ENCODE results near the gene EOMES.

Gene EOMES

GRCh38 chr3:27726240-27726639 is 4.1 kb upstream of the EOMES start:
- Mint-ChIP-seq H3K9me3 (no peaks in the 10 kb centered on the region), H3K4me1 (ENCODE audit: low read depth) (peaks cover 61% of the 10 kb centered on the region), H3K27me3 (peaks cover 85% of the 10 kb centered on the region), H3K27ac (no peak overlapping the region), H3K36me3 (ENCODE audit: low read depth) (no peaks in the 10 kb centered on the region), H3K4me3 (no peak overlapping the region)

- H3K4me1 Mint-ChIP-seq (ENCODE audit: low read depth) = peaks cover 55% of the 10 kb centered on the region
- H3K27ac Mint-ChIP-seq = peak overlapping the region; percentile 27
- no peaks in the 10 kb centered on the region for H3K9me3 Mint-ChIP-seq
- no peaks in the 10 kb centered on the region for H3K36me3 Mint-ChIP-seq (ENCODE audit: low read depth)
- peaks cover 84% of the 10 kb centered on the region for H3K27me3 Mint-ChIP-seq
- H3K4me3 Mint-ChIP-seq = peak overlapping the region; percentile 82
These were observed 2.5 kb upstream of the EOMES start for GRCh38 chr3:27724459-27725197.

- peak overlapping the region; percentile 82 for H3K4me3 Mint-ChIP-seq
- H3K9me3 Mint-ChIP-seq = no peaks in the 10 kb centered on the region
- H3K27me3 Mint-ChIP-seq = peaks cover 84% of the 10 kb centered on the region
- H3K4me1 Mint-ChIP-seq (ENCODE audit: low read depth) = peaks cover 48% of the 10 kb centered on the region
- peak overlapping the region; percentile 27 for H3K27ac Mint-ChIP-seq
- H3K36me3 Mint-ChIP-seq (ENCODE audit: low read depth) = no peaks in the 10 kb centered on the region
These were observed 1.8 kb upstream of the EOMES start for GRCh38 chr3:27723815-27724458.

- Mint-ChIP-seq H3K36me3 (ENCODE audit: low read depth) (no peaks in the 10 kb centered on the region), H3K27me3 (peaks cover 84% of the 10 kb centered on the region), H3K27ac (peak overlapping the region; percentile 53), H3K4me1 (ENCODE audit: low read depth) (peaks cover 44% of the 10 kb centered on the region), H3K9me3 (no peaks in the 10 kb centered on the region), H3K4me3 (peak overlapping the region; percentile 82)
These were observed 1.3 kb upstream of the EOMES start for GRCh38 chr3:27723456-27723814.

- H3K36me3 Mint-ChIP-seq (ENCODE audit: low read depth) = no peaks in the 10 kb centered on the region
- peak overlapping the region; percentile 67 for H3K27ac Mint-ChIP-seq
- no peaks in the 10 kb centered on the region for H3K9me3 Mint-ChIP-seq
- H3K27me3 Mint-ChIP-seq = peaks cover 84% of the 10 kb centered on the region
- H3K4me3 Mint-ChIP-seq = peak overlapping the region; percentile 82
- peaks cover 44% of the 10 kb centered on the region for H3K4me1 Mint-ChIP-seq (ENCODE audit: low read depth)
These were observed 900 bp upstream of the EOMES start for GRCh38 chr3:27723001-27723445.

- H3K4me1 Mint-ChIP-seq (ENCODE audit: low read depth) = peaks cover 43% of the 10 kb centered on the region
- peak overlapping the region; percentile 52 for H3K27ac Mint-ChIP-seq
- no peaks in the 10 kb centered on the region for H3K9me3 Mint-ChIP-seq
- peaks cover 81% of the 10 kb centered on the region for H3K27me3 Mint-ChIP-seq
- H3K36me3 Mint-ChIP-seq (ENCODE audit: low read depth) = peaks cover 6% of the 10 kb centered on the region
- peak overlapping the region; percentile 80 for H3K4me3 Mint-ChIP-seq
These were observed 1.0 kb downstream of the EOMES start for GRCh38 chr3:27720899-27721716.

- H3K4me1 Mint-ChIP-seq (ENCODE audit: low read depth) = peaks cover 50% of the 10 kb centered on the region
- peaks cover 6% of the 10 kb centered on the region for H3K36me3 Mint-ChIP-seq (ENCODE audit: low read depth)
- no peaks in the 10 kb centered on the region for H3K9me3 Mint-ChIP-seq
- peak overlapping the region; percentile 71 for H3K27ac Mint-ChIP-seq
- peaks cover 79% of the 10 kb centered on the region for H3K27me3 Mint-ChIP-seq
- peak overlapping the region; percentile 80 for H3K4me3 Mint-ChIP-seq
These were observed 2.7 kb downstream of the EOMES start for GRCh38 chr3:27719314-27720003.

- H3K9me3 Mint-ChIP-seq = no peaks in the 10 kb centered on the region
- peak overlapping the region; percentile 13 for H3K27ac Mint-ChIP-seq
- peak overlapping the region; percentile 80 for H3K4me3 Mint-ChIP-seq
- H3K4me1 Mint-ChIP-seq (ENCODE audit: low read depth) = peaks cover 50% of the 10 kb centered on the region
- peaks cover 79% of the 10 kb centered on the region for H3K27me3 Mint-ChIP-seq
- peaks cover 6% of the 10 kb centered on the region for H3K36me3 Mint-ChIP-seq (ENCODE audit: low read depth)
These were observed 3.7 kb downstream of the EOMES start for GRCh38 chr3:27718459-27718858.

- H3K27ac Mint-ChIP-seq = peak overlapping the region; percentile 65
- H3K27me3 Mint-ChIP-seq = peaks cover 78% of the 10 kb centered on the region
- peaks cover 46% of the 10 kb centered on the region for H3K4me1 Mint-ChIP-seq (ENCODE audit: low read depth)
- H3K36me3 Mint-ChIP-seq (ENCODE audit: low read depth) = peaks cover 6% of the 10 kb centered on the region
- H3K9me3 Mint-ChIP-seq = no peaks in the 10 kb centered on the region
- peak overlapping the region; percentile 55 for H3K4me3 Mint-ChIP-seq
These were observed 4.8 kb downstream of the EOMES start for GRCh38 chr3:27717200-27717852.

GRCh38 chr3:27716309-27716708 is 5.8 kb downstream of the EOMES start:
- peaks cover 6% of the 10 kb centered on the region for H3K36me3 Mint-ChIP-seq (ENCODE audit: low read depth)
- peak overlapping the region; percentile 46 for H3K4me3 Mint-ChIP-seq
- H3K27ac Mint-ChIP-seq = no peak overlapping the region
- H3K4me1 Mint-ChIP-seq (ENCODE audit: low read depth) = peaks cover 48% of the 10 kb centered on the region
- no peaks in the 10 kb centered on the region for H3K9me3 Mint-ChIP-seq
- peaks cover 81% of the 10 kb centered on the region for H3K27me3 Mint-ChIP-seq

- peaks cover 45% of the 10 kb centered on the region for H3K4me1 Mint-ChIP-seq (ENCODE audit: low read depth)
- peaks cover 6% of the 10 kb centered on the region for H3K36me3 Mint-ChIP-seq (ENCODE audit: low read depth)
- no peaks in the 10 kb centered on the region for H3K9me3 Mint-ChIP-seq
- peak overlapping the region; percentile 69 for H3K27ac Mint-ChIP-seq
- peaks cover 80% of the 10 kb centered on the region for H3K27me3 Mint-ChIP-seq
- peak overlapping the region; percentile 46 for H3K4me3 Mint-ChIP-seq
These were observed 6.3 kb downstream of the EOMES start for GRCh38 chr3:27715863-27716262.

- H3K4me1 Mint-ChIP-seq (ENCODE audit: low read depth) = peaks cover 40% of the 10 kb centered on the region
- peaks cover 80% of the 10 kb centered on the region for H3K27me3 Mint-ChIP-seq
These were observed 6.7 kb downstream of the EOMES start for GRCh38 chr3:27715454-27715806.

GRCh38 chr3:27714692-27715453 is 7.2 kb downstream of the EOMES start:
- Mint-ChIP-seq H3K4me1 (ENCODE audit: low read depth) (peaks cover 43% of the 10 kb centered on the region), H3K27me3 (peaks cover 78% of the 10 kb centered on the region)

More at GRCh38 chr3:27715454-27715806, 6.7 kb downstream of the EOMES start:
- Mint-ChIP-seq H3K27ac (peak overlapping the region; percentile 69), H3K36me3 (ENCODE audit: low read depth) (peaks cover 6% of the 10 kb centered on the region), H3K9me3 (no peaks in the 10 kb centered on the region), H3K4me3 (peak overlapping the region; percentile 91)

More at GRCh38 chr3:27714692-27715453, 7.2 kb downstream of the EOMES start:
- Mint-ChIP-seq H3K4me3 (peak overlapping the region; percentile 91), H3K9me3 (no peaks in the 10 kb centered on the region), H3K27ac (peak overlapping the region; percentile 19), H3K36me3 (ENCODE audit: low read depth) (peaks cover 6% of the 10 kb centered on the region)
